ENCODE results near the gene SLC29A4. TPM values are rescaled to one million over a fixed set of nuclear protein-coding genes. Genes with fewer than 3 reads are reported as not detected.

Gene SLC29A4
- total and polyA plus RNA-seq, 8 donors = 2.4 to 8.2 (median 3.9) TPM

DNA sequence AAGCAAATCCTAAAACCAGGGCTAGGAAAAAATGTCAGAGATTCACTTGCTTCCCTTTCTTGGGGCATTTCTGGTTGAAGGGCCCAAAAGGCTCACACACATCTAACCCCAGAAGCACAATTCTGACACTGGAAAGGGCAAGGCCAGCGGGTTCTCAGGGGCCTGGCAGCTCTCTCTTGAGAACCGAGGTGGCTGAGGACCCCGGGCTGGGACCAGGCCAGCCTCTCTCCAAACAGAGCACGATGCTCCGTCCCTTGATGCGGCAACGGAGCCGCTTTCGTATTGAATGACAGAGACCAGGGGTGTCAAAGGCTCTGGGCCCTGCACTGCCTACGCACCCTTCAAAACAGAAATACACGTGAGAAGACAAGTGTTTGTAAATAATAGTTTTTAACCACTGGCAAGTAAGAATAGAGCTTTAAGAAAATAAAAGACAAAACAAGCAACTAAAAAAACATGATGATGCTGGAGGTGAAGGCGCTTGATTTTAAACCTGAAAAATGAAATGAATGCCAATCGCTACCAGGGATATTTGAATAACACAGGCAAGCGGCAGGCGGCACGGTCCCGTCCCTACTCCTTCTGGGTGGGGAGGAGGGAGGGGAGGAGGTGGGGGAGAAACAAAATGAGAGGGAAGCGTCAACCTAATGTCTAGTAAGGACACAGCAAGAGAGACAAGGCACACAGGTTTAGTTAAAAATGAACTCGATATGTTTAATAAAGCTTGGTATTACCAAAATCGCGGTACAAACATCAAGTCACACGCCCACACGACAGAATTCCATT, 68.0 kb downstream of the SLC29A4 start:
- intact Hi-C loops (cut with DNase I; ENCODE audit: low total_unique reads) = no loop called here
- TF ChIP-seq POLR2AphosphoS5 (IDR thresholded peaks at IDR 0.05) (no peak), POLR2A (IDR thresholded peaks at IDR 0.05) (no peak), EP300 (IDR thresholded peaks at IDR 0.05) (no peak)
- TF ChIP-seq, protein P1, sequence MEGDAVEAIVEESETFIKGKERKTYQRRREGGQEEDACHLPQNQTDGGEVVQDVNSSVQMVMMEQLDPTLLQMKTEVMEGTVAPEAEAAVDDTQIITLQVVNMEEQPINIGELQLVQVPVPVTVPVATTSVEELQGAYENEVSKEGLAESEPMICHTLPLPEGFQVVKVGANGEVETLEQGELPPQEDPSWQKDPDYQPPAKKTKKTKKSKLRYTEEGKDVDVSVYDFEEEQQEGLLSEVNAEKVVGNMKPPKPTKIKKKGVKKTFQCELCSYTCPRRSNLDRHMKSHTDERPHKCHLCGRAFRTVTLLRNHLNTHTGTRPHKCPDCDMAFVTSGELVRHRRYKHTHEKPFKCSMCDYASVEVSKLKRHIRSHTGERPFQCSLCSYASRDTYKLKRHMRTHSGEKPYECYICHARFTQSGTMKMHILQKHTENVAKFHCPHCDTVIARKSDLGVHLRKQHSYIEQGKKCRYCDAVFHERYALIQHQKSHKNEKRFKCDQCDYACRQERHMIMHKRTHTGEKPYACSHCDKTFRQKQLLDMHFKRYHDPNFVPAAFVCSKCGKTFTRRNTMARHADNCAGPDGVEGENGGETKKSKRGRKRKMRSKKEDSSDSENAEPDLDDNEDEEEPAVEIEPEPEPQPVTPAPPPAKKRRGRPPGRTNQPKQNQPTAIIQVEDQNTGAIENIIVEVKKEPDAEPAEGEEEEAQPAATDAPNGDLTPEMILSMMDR (IDR thresholded peaks at IDR 0.05) = no peak
- Histone ChIP-seq H3K27ac (peak overlapping the region in 2 of 5 donors; percentile 53 to 60), H3K9me3 (no peaks in the 10 kb centered on the region), H3K4me1 (peaks cover 15 to 67% (median 37%) of the 10 kb centered on the region in 4 donors), H3K27me3 (no peaks in the 10 kb centered on the region), H3K36me3 (peaks cover 39 to 96% (median 87%) of the 10 kb centered on the region in 4 donors), H3K4me3 (no peak overlapping the region)
- WGBS, 5 donors = 86 to 92% (median 88%) methylated on average over 23 of the region's 23 CpGs
- no peak for DNase-seq

DNA sequence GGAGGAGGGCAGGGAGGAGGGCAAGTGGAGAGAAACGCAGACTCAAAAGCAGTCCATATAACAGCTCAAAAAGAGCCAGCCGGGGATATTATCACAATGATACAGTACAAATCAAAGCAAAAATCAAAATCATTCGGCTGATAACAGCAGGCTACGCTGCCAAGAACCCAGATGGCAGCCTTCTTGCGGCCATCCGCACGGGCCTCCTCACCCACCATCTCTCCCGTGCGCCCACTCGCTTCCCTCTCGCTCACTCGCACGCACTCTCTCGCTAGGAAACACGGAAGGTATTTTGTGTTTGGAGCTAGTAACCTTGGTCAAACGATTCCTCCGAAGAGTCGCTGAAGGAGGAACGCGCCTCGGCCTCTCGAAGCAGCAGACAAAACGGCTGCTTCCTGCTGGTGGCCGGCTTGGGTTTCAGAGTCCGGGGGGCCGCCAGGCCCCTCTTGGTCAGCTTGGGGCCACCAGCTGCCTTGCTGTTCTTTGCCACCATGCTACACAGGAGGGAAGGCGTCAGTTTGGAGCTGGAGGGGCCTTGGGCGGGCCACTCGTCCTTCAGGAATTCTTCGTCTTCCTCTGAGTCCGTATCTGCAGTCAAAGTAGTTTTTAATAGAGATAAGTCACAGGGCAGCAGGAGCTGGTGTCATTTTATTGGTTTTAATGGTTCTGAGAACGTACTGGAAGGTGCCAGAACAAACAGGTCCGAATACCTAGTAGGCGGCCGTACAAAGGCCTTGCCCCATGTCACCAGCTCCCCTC, 68.9 kb downstream of the SLC29A4 start:
- Histone ChIP-seq H3K9me3 (no peaks in the 10 kb centered on the region), H3K36me3 (peaks cover 42 to 96% (median 87%) of the 10 kb centered on the region in 4 donors), H3K4me3 (no peak overlapping the region), H3K27ac (no peak overlapping the region), H3K4me1 (peaks cover 16 to 73% (median 38%) of the 10 kb centered on the region in 4 donors), H3K27me3 (no peaks in the 10 kb centered on the region)
- TF ChIP-seq, protein P1 (IDR thresholded peaks at IDR 0.05) = no peak
- TF ChIP-seq EP300 (IDR thresholded peaks at IDR 0.05) = no peak
- no peak for TF ChIP-seq POLR2AphosphoS5 (IDR thresholded peaks at IDR 0.05)
- no peak for TF ChIP-seq POLR2A (IDR thresholded peaks at IDR 0.05)
- intact Hi-C loops (cut with DNase I; ENCODE audit: low total_unique reads) = no loop called here
- DNase-seq = no peak
- 87 to 94% (median 88%) methylated on average over 35 of the region's 35 CpGs for WGBS, 5 donors

DNA sequence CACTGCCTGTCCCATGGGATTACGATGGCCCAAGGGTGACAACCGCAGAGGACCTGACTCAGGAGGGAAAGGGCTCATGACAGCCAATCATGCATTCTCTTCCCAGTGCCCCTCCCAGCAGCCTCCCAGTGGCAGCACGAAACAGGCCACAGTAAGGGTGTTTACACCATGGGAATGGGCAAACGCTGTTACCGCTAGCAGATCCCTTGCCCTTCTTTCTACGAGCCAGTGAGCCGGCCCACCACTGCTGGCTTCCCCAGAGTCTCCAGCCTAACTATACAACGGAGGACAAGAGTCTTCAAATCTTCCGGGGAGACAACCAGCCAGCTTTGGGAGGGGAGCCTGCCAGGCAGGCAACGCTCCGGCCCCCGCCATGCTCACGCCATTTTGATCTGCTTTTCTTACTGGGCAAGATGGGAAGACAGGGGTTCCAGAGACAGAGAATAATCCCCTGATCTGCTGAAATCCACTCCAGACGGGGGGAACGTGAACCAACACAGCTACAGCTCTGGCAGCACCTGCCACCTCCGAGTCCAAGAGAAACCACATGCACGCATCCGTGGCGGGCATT, 69.8 kb downstream of the SLC29A4 start:
- H3K36me3 ChIP-seq = peaks cover 50 to 98% (median 91%) of the 10 kb centered on the region in 4 donors
- TF ChIP-seq, protein P1 (IDR thresholded peaks at IDR 0.05) = no peak
- TF ChIP-seq POLR2AphosphoS5 (IDR thresholded peaks at IDR 0.05) (no peak), EP300 (IDR thresholded peaks at IDR 0.05) (no peak), POLR2A (IDR thresholded peaks at IDR 0.05) (no peak)
- 94 to 97% (median 95%) methylated on average over 10 to 19 of the region's 19 CpGs for WGBS, 5 donors
- no peaks in the 10 kb centered on the region for H3K27me3 ChIP-seq
- no peaks in the 10 kb centered on the region for H3K9me3 ChIP-seq
- no peak overlapping the region for H3K27ac ChIP-seq
- peaks cover 16 to 75% (median 39%) of the 10 kb centered on the region in 4 donors for H3K4me1 ChIP-seq
- intact Hi-C loops (cut with DNase I; ENCODE audit: low total_unique reads) = no loop called here
- no peak for DNase-seq
- no peak overlapping the region for H3K4me3 ChIP-seq

Data from stomach (tissue), 9 donors.